ENCODE results near the gene LRRC57. TPM values are rescaled to one million over a fixed set of nuclear protein-coding genes. Genes with fewer than 3 reads are reported as not detected.

The LRRC57 gene
- total RNA-seq, 4 donors from 2014 or later = 20.9 to 46.9 (median 31.8) TPM

DNA sequence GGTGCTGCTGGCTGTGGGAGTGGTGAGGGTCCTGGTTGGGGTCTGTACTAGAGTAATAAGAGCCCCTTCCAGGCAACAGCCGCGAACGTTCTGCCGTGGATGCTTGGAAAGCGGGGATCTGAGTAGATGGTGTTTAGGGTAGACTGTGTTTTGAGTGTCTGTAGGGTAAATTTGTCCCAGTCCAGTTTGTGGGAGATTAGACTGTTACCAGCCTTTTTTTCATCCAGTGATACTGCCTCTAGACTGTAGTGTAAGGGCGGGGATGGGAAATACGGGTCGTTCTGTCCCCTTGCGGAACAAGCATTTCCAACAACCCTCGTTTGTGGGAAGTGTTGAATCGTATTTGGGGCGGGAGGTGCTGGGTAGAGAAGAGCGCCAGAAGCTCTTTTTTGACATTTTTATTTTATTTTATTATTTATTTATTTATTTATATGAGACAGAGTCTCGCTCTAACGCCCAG, 469 bp upstream of the LRRC57 start:
- Histone ChIP-seq H3K27ac (peak overlapping the region; percentile 89), H3K4me1 (peaks cover 42% of the 10 kb centered on the region), H3K27me3 (no peaks in the 10 kb centered on the region), H3K9me3 (no peaks in the 10 kb centered on the region), H3K4me3 (peak overlapping the region; percentile 80), H3K36me3 (peaks cover 12% of the 10 kb centered on the region)
- TF ChIP-seq, protein P1, sequence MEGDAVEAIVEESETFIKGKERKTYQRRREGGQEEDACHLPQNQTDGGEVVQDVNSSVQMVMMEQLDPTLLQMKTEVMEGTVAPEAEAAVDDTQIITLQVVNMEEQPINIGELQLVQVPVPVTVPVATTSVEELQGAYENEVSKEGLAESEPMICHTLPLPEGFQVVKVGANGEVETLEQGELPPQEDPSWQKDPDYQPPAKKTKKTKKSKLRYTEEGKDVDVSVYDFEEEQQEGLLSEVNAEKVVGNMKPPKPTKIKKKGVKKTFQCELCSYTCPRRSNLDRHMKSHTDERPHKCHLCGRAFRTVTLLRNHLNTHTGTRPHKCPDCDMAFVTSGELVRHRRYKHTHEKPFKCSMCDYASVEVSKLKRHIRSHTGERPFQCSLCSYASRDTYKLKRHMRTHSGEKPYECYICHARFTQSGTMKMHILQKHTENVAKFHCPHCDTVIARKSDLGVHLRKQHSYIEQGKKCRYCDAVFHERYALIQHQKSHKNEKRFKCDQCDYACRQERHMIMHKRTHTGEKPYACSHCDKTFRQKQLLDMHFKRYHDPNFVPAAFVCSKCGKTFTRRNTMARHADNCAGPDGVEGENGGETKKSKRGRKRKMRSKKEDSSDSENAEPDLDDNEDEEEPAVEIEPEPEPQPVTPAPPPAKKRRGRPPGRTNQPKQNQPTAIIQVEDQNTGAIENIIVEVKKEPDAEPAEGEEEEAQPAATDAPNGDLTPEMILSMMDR (IDR thresholded peaks at IDR 0.05) = no peak
- TF ChIP-seq EP300 (IDR thresholded peaks at IDR 0.05) = no peak
- no peak for TF ChIP-seq POLR2AphosphoS5 (IDR thresholded peaks at IDR 0.05)
- TF ChIP-seq POLR2A (IDR thresholded peaks at IDR 0.05) = no peak
- DNase-seq (ENCODE audit: low spot score in 2 of 2) = no peak
- WGBS = 2% methylated on average over 15 of the region's 15 CpGs

DNA sequence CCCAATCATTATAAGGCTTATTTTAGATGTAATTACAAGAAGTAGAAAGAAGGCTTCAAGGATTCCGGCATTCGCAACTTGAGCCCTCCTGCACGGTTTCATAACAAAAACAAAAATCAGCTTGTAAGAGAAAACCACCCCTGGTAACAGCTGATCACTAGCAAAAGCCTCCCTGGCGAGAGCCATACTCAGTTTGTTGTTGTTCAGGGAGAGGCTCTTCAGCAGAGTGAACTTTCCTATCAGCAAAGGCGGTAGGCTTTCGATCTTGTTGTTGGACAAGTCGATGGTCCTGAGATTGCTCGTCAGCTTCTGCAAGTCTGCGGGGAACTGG, 710 bp downstream of the LRRC57 start:
- Histone ChIP-seq H3K4me1 (peaks cover 42% of the 10 kb centered on the region), H3K36me3 (peaks cover 23% of the 10 kb centered on the region), H3K4me3 (peak overlapping the region; percentile 80), H3K9me3 (no peaks in the 10 kb centered on the region), H3K27me3 (no peaks in the 10 kb centered on the region), H3K27ac (peak overlapping the region; percentile 89)
- no peak for DNase-seq (ENCODE audit: low spot score in 2 of 2)
- TF ChIP-seq EP300 (IDR thresholded peaks at IDR 0.05) (no peak), POLR2A (IDR thresholded peaks at IDR 0.05) (no peak), POLR2AphosphoS5 (IDR thresholded peaks at IDR 0.05) (no peak)
- TF ChIP-seq, protein P1 (IDR thresholded peaks at IDR 0.05) = no peak
- 1% methylated on average over 9 of the region's 9 CpGs for WGBS

DNA sequence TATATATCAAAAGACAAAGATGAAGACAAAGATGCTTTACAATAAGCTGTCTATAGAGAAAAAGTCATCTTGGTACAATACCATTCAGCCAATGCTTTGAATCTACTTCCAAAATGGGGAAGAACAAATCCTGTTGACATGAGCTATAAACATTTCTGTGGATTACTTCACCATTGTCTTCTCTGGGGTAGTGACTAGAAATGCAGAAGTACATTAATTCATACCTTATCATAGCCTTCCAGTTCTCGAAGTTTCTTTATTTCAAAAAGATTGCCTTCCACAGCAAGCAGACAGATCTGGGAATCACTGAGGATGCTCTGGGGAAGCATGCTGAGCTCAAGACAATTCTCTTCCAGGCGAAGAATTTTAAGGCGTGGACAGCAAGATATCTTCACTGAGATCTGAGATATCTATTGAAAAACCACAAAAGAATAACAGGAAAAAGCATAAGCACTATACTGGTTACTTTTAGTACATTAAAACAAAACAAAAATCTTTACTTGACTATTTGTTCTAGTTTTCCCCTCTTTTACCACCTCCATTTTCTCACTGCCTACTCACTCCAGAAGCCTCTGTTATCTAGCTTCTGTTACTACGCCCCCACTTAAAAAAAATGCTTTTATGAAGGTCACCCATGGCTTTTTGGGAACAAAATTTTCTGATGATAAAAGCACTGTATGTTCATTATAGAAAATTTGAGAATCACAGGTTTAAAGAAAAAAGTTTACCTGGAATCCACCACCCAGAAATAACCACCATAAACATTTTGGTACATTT, 3.6 kb downstream of the LRRC57 start:
- Histone ChIP-seq H3K4me1 (peaks cover 36% of the 10 kb centered on the region), H3K4me3 (no peak overlapping the region), H3K36me3 (peaks cover 32% of the 10 kb centered on the region), H3K27me3 (no peaks in the 10 kb centered on the region), H3K9me3 (no peaks in the 10 kb centered on the region), H3K27ac (no peak overlapping the region)
- no peak for TF ChIP-seq POLR2A (IDR thresholded peaks at IDR 0.05)
- TF ChIP-seq EP300 (IDR thresholded peaks at IDR 0.05) = no peak
- TF ChIP-seq, protein P1 (IDR thresholded peaks at IDR 0.05) = no peak
- TF ChIP-seq POLR2AphosphoS5 (IDR thresholded peaks at IDR 0.05) = no peak
- WGBS = 82% methylated on average over 4 of the region's 4 CpGs
- no peak for DNase-seq (ENCODE audit: low spot score in 2 of 2)

DNA sequence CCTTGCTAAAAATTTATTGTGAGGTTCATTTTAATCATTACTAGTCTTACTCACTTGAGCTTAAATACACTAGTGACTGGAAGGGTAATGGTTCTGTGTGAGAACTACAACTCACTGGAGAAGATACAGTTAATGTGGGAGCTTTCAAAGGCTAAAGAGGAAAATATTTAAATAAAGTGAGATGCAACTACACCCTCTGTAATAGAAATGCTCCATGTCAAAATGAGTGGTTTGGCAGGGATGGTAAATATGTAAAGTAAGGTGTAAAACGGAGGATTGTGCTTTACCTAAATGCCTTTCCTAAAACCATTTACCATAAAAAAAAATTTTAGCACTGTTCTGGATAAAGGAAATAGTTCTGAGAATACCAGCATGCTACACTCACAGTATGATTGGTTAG, 15.3 kb downstream of the LRRC57 start:
- Histone ChIP-seq H3K27me3 (no peaks in the 10 kb centered on the region), H3K4me1 (no peaks in the 10 kb centered on the region), H3K27ac (no peak overlapping the region), H3K9me3 (no peaks in the 10 kb centered on the region), H3K4me3 (no peak overlapping the region), H3K36me3 (peaks cover 63% of the 10 kb centered on the region)
- WGBS = 86% methylated on average over 1 of the region's 1 CpG
- DNase-seq (ENCODE audit: low spot score in 2 of 2) = no peak
- TF ChIP-seq, protein P1 (IDR thresholded peaks at IDR 0.05) = no peak
- TF ChIP-seq POLR2AphosphoS5 (IDR thresholded peaks at IDR 0.05) (no peak), POLR2A (IDR thresholded peaks at IDR 0.05) (no peak), EP300 (IDR thresholded peaks at IDR 0.05) (no peak)

DNA sequence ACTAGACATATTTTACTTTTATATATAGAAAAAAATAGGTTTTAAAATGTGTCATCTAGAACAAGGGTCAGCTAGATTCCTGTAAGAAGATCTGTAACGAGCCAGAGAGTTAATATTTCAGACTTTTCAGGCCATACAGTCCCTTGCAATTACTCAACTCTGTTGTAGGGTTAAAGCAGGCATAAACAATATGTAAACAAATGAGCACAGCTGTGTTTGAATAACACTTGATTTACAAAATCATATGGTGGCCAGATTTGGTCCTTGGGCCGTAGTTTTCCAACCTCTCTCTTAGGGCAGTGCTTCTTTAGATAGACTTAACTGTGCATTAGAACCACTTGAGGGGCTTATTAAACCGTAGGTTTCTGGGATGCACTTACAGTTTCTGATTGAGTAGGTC, 19.6 kb downstream of the LRRC57 start:
- H3K27ac ChIP-seq = no peak overlapping the region
- no peaks in the 10 kb centered on the region for H3K27me3 ChIP-seq
- peaks cover 68% of the 10 kb centered on the region for H3K36me3 ChIP-seq
- no peak for TF ChIP-seq POLR2A (IDR thresholded peaks at IDR 0.05)
- no peak for TF ChIP-seq POLR2AphosphoS5 (IDR thresholded peaks at IDR 0.05)
- TF ChIP-seq EP300 (IDR thresholded peaks at IDR 0.05) = no peak
- TF ChIP-seq, protein P1 (IDR thresholded peaks at IDR 0.05) = no peak
- no peak for DNase-seq (ENCODE audit: low spot score in 2 of 2)
- H3K4me1 ChIP-seq = no peaks in the 10 kb centered on the region
- H3K9me3 ChIP-seq = no peaks in the 10 kb centered on the region
- H3K4me3 ChIP-seq = no peak overlapping the region
- WGBS = 84% methylated on average over 3 of the region's 3 CpGs
